Cardiac septum (tissue), 1 donor: ENCODE measurements around the gene MEDAG. TPM values are rescaled to one million over a fixed set of nuclear protein-coding genes. Genes with fewer than 3 reads are reported as not detected.

ENCODE experiments used
- total RNA-seq: library from RNA; stranded (reverse); fragmentation: NEBNext Ultra II Directional; extraction: Animal tissue kit (Norgen Biotek cat#: 25700); gene quantifications from one replicate; pipeline ENCODE4 v1.2.1, GENCODE V29; 2021
- donor health status: DM: no; HTN: no; CAD: no.

The MEDAG gene
- total RNA-seq, 1 donor from 2014 or later: 11.7 TPM

Other genes starting within 250 kb of the MEDAG start
- gene ALOX5AP, start 170.7 kb upstream of the MEDAG start, total RNA-seq: 5.4 TPM
- gene TEX26, start 26.4 kb downstream of the MEDAG start, total RNA-seq: not detected